ENCODE data around the gene GNAQ.

Gene GNAQ

DNA sequence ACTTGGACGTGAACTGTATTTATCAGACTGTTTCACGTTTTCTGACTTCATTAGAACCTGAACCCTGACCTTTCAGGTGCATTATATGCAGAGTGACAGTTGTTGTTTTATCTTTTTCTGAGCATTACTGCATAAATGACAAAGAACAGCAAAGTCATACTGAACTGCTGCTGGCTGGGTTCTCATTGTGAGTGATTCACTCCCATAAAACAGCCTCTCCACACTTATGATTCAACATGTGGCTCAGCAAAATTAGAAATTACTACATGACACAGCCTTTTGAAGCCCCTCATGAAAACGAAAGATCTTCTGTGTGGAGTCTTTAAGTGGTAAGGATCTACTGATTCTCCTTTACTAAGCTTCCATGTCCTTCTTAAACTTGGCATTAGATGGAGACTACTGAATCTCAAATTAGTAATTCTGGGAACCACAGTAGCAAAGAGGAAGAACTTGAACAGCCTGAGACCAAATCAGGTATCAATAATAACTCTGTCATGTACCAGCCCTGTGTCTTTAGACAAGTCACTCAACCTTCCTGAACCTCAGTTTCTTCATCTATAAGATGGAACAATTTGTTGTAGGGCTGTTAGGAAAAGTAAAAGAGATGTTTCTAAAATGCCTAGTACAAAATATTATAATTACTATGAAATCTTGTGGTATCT is 211.2 kb downstream of the GNAQ start:
- no peak for DNase-seq (ENCODE audit: low read depth in 2 of 3, low spot score in 2 of 3)

DNA sequence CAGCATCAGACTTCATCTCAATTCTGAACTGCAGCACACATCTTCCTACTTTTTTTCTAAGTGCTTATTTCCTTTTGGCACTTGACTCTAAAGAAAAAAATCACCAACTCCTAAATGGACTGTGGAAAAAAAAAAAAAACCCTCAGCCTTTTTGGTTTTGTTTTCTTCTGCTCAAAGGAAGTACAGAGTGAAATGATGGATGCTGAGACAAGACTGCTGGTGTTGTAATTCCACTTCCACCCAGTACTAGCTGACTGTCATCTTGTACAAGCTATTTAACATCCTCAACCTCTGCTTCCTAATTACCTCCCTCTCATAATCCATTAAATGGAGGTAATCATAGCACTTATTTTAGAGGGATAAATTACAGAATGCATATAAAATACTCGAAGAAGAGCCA is 212.0 kb downstream of the GNAQ start:
- no peak for DNase-seq (ENCODE audit: low read depth in 2 of 3, low spot score in 2 of 3)

DNA sequence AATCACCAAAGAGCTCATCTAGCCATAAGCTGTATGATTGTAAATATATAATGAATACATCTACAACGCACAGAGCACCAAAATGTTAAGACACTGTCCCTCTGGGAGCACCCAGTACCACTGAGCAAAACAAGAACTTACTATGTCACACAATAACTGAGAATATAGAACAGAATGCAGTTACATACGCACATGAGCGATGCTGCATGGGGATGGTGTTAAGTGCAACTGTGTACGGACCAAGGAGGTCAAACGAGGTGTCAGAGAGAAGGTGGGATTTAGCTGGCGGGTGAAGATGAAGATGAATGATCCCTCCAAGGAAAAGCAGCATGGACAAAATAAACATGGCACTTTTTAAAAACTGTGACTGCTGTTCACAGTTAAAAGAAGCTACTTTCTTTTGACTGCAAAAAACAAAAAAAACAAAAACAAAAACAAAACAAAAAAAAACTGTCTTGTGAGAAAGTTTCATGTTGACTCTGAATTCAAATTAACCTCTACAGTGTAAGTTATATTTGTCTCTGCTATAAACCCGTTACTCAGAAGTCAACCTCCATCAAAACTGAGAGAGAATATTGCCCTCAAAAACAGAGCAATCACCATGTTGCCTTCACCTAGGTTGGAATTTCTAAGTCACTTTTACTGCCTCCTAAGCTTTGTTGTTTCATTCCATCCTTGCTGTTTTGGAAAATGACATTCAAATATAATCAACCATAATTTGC is 213.9 kb downstream of the GNAQ start:
- no peak for DNase-seq (ENCODE audit: low read depth in 2 of 3, low spot score in 2 of 3)

DNA sequence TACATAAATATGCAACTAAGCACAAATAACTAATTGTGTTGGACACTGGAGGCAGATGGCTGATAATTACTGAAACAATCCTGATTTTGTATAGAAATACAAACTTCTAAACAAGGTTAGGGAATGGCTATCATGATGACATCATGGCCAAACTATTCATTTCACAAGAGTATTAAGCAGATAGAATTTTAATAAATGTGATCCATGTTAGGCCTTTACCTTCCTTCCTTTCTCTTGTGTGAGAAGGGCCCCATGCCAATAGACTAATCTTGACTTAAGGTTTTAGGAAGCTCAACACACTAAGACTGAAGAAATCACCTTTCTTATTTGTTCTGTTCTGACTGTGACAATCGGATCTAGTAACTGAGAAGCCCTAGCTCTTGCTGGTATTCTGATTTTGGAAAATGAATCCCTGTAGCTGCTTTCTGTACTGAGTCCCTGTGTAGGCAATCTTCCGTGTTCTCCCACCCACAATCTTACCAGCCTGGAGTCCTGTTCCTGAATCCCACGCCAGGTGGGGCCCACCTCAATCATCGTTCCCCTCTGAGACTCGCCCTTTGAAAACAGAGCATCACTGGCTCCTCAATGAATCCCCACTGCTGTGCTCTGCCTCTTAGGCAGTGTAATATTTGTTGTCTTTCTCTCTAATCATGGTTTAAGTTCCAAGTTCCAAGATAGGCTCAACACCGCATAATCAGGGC is 214.8 kb downstream of the GNAQ start:
- DNase-seq (ENCODE audit: low read depth in 2 of 3, low spot score in 2 of 3): no peak

GRCh38 chr9:77815260-77815659 is 216.4 kb downstream of the GNAQ start:
- DNase-seq (ENCODE audit: low read depth in 2 of 3, low spot score in 2 of 3): no peak

DNA sequence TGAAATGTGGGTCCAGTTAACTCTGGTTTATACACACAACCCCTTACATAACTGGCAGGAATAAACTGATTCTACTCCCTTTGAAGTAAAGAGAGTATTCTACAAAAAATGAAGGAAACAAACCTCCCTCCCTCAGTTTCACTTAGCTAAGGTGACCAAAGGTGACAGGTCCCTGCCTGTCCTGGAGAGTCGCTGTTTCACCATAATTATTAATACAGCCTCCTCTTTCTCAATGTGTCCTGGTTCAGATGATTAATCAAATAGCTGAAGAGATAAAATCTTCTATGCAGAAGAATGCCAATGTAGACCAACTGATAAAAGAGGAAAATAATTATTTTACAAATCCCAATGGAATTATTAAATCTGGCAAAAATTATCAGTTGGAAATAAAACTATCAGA is 219.8 kb downstream of the GNAQ start:
- DNase-seq (ENCODE audit: low read depth in 2 of 3, low spot score in 2 of 3): no peak

- DNase-seq (ENCODE audit: low read depth in 2 of 3, low spot score in 2 of 3): no peak
Measured at GRCh38 chr9:77810637-77811119, 220.9 kb downstream of the GNAQ start.

DNA sequence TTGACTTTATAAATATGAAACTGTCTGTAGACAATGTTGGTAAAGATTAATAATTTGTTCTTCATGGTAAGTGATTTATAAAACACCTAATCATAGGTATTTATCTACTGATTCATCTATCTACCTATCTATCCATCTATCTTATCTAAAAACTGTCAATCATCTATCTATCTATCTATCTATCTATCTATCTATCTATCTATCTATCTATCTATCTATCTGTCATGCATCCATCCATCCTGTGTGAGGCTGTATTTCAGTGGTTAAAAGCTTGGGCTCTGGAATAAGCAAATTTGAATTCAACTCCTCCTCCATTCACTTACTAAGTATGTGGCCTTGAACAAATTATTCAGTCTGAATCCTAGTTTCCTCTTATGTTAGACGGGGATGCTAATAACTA is 221.6 kb downstream of the GNAQ start:
- no peak for DNase-seq (ENCODE audit: low read depth in 2 of 3, low spot score in 2 of 3)

DNA sequence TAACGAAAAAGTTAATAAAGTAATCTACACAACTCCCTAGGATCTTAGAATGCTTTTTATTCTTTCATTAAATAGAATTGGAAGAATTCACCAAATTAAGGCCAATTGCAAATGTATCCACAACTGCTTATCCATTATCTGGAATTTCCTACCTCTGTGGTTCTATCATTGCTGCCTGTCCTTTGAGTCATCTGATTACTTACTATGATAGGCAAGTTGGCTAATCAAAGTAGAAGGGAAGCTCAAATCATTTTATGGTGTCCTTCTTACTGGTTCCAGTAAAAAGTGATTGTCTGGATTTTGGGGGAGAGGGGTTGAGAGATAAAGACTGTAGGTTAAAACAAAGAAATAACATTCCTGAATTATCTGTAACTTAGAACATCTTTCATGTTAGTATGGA is 222.1 kb downstream of the GNAQ start:
- no peak for DNase-seq (ENCODE audit: low read depth in 2 of 3, low spot score in 2 of 3)

- no peak for DNase-seq (ENCODE audit: low read depth in 2 of 3, low spot score in 2 of 3)
Measured at GRCh38 chr9:77808751-77809081, 222.9 kb downstream of the GNAQ start.

DNA sequence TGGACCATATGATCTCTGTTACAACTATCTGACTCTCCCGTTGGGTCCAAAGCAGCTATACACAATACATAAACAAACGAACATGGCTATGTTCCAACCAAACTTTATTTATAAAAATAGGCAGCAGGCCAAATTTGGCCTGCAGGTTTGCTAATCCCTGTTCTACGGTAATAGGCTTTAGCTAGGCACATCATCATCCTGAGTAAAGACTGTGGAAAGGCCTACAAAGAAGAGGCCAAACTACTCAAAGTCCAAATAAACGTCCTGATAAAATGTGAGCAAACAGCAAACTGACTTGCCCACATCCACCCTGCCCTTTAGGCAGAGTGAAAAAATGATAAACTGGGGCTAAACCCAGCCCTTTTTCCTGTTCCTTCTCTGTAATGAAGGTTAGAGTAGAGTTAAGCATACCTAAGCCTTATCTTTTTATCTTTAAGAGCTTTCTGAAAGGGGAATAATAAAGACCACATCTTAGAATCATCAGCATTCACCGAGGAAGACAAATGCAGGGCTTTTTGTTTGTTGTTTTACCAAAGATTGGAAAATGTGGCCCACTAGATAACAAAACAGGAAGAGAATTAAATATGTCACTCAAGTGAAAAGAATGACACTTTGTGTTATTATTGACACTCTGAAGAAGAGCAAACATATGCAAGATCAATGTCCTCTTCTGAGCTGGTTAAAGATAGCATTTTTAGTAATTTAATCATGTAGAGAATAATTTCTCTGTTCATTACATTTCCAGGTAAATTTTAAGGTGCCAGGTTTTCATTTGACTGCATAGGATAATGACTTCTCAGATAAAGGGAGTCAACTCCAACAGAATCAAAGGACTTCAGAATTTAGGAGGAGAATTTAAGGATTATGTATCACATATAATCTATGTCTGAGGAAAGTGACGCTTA is 223.5 kb downstream of the GNAQ start:
- DNase-seq (ENCODE audit: low read depth in 2 of 3, low spot score in 2 of 3): no peak

- DNase-seq (ENCODE audit: low read depth in 2 of 3, low spot score in 2 of 3): no peak
Measured at GRCh38 chr9:77807281-77807683, 224.3 kb downstream of the GNAQ start.

GRCh38 chr9:77806741-77807140 is 224.9 kb downstream of the GNAQ start:
- DNase-seq (ENCODE audit: low read depth in 2 of 3, low spot score in 2 of 3): no peak

GRCh38 chr9:77805810-77806209 is 225.8 kb downstream of the GNAQ start:
- no peak for DNase-seq (ENCODE audit: low read depth in 2 of 3, low spot score in 2 of 3)

- no peak for DNase-seq (ENCODE audit: low read depth in 2 of 3, low spot score in 2 of 3)
Measured at GRCh38 chr9:77803423-77803822, 228.2 kb downstream of the GNAQ start.

DNA sequence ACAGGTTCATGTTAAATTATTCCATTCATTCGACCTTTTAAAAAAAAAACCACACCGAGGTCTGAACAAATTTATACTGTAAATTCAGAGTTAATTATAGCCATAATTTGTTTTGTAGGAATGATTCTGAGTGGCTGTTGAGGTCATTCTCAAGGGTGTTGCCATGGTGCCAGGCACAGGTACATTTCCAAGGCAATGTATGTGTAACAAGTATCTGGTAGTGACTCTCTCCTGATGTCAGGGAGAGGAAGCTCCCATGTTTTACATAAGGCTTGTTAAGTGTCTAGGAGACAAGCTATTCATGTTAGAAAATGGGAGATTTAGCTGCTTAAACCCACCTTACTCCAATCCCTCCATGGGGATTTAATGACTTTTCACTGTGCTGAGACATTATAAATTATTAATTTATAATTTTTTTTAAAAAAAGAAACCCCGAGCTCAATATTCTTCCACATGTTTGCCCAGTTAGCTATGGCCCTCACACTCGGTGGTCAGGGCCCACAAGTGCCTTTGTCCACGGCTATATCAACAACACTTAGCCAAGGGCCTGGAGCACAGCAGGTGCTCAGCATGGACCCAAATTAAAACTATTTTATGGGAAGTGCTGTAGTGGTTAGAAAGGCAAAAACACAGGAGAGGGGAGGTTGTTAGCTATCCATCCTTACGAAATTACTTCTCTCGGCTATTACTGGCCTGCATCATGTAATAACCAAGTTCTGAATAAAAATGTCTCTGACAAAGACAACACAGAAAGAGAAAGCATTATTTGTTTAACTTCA is 228.9 kb downstream of the GNAQ start:
- no peak for DNase-seq (ENCODE audit: low read depth in 2 of 3, low spot score in 2 of 3)

DNA sequence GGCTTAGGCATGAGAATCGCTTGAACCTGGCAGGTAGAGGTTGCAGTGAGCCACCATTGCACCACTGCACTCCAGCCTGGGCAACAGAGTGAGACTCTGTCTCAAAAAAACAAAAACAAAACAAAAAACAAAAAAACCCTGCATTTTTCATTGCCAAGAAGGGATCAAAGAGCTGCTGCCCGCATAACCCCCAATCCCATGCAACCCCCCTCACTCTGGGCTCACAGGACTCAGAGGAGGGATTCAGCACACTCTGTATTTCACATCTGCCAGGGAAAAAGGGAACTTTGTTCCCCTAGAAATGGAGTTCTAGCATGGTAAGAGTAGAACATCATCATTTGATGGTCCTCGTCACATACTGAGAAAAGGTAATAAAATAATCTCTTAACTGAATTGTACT is 229.5 kb downstream of the GNAQ start:
- DNase-seq (ENCODE audit: low read depth in 2 of 3, low spot score in 2 of 3): no peak

GRCh38 chr9:77800924-77801551 is 230.6 kb downstream of the GNAQ start:
- DNase-seq (ENCODE audit: low read depth in 2 of 3, low spot score in 2 of 3): no peak

- no peak for DNase-seq (ENCODE audit: low read depth in 2 of 3, low spot score in 2 of 3)
Measured at GRCh38 chr9:77798140-77798539, 233.5 kb downstream of the GNAQ start.

- no peak for DNase-seq (ENCODE audit: low read depth in 2 of 3, low spot score in 2 of 3)
Measured at GRCh38 chr9:77794985-77795384, 236.6 kb downstream of the GNAQ start.
